Brain microvascular endothelial cell (primary cell): ENCODE results near the gene MYOM3.
A peak's percentile ranks its signal among the peaks of the same experiment; 100 is the strongest.

Experiments used
- DNase-seq: peaks from one replicate; pipeline ENCODE4 v3.0.0-alpha.2; 2020
- H3K27ac ChIP-seq: fragments of 250-450 bp; sonication (Bioruptor Pico); 2 replicates; pipeline ENCODE4 v1.5.1; 2020; ENCODE audit warnings: mild to moderate bottlenecking, moderate library complexity
- H3K27me3 ChIP-seq: fragments of 250-450 bp; sonication (Bioruptor Pico); replicated peaks from 2 replicates; pipeline ENCODE4 v1.5.1; 2020; ENCODE audit warnings: mild to moderate bottlenecking
- H3K36me3 ChIP-seq: fragments of 250-450 bp; sonication (Bioruptor Pico); replicated peaks from 2 replicates; pipeline ENCODE4 v1.5.1; 2020; ENCODE audit warnings: mild to moderate bottlenecking
- H3K4me3 ChIP-seq: 2 replicates; pipeline ENCODE4 v1.5.1; 2011; ENCODE audit warnings: low read depth, mild to moderate bottlenecking, control low read depth, low read length, moderate library complexity
- in situ Hi-C: cut with HindIII; loops from 2 replicates; pipeline ENCODE4 v1.10.0; 2017; ENCODE audit warnings: low sequenced_read_pairs, low pct_ligation_motif_present
- TF ChIP-seq, protein P1 (sequence below): IDR thresholded peaks from 2 replicates; pipeline ENCODE4 v1.5.1; 2011; ENCODE audit warnings: low read depth, mild to moderate bottlenecking, moderate library complexity, low read length, control low read depth, inconsistent platforms; ENCODE audit errors: missing control alignments

MYOM3 gene

DNA sequence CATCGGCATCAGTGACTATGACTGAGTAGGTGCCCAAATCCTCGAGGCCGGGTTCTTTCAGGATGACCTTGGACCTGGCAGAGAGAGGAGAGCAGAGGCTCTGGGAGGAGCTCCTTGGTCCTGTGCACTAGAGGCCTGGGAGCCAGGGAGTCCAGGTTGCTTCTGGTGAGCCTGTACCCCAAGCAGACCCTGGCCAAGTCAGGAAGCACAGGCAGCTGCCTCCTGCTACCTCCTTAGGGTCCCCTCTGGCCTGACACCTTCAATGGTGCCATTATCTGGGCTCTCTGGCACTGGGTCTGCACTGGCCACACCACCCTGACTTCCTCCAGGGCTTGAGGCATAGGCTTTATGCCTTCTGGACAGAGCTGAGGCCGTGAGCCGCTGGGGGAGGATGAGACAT is 37.7 kb downstream of the MYOM3 start:
- TF ChIP-seq, protein P1, sequence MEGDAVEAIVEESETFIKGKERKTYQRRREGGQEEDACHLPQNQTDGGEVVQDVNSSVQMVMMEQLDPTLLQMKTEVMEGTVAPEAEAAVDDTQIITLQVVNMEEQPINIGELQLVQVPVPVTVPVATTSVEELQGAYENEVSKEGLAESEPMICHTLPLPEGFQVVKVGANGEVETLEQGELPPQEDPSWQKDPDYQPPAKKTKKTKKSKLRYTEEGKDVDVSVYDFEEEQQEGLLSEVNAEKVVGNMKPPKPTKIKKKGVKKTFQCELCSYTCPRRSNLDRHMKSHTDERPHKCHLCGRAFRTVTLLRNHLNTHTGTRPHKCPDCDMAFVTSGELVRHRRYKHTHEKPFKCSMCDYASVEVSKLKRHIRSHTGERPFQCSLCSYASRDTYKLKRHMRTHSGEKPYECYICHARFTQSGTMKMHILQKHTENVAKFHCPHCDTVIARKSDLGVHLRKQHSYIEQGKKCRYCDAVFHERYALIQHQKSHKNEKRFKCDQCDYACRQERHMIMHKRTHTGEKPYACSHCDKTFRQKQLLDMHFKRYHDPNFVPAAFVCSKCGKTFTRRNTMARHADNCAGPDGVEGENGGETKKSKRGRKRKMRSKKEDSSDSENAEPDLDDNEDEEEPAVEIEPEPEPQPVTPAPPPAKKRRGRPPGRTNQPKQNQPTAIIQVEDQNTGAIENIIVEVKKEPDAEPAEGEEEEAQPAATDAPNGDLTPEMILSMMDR = no peak
- Histone ChIP-seq H3K36me3 (no peaks in the 10 kb centered on the region), H3K4me3 (no peak overlapping the region), H3K27ac (no peak overlapping the region), H3K27me3 (no peaks in the 10 kb centered on the region)
- in situ Hi-C loops = no loop called here
- no peak for DNase-seq

DNA sequence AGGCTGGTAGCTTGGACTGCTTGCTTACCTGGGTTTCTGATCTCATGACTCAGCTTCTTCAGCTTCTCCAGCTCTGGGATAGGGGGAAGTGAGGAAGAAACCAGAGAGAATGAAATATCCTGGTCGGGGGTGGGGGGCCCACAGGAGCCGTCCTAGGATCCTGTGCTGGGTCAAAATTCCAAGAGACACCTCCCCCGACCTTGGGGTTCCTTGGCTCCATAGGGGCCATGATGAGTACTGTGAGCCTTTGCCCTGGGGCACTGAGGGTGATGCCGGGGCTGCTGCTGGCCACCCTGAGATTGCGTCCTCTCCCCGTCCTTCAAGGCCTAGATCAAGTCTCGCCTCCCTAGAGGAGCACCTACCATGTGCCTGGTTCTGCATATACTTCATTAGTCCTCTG is 40.0 kb downstream of the MYOM3 start:
- H3K27ac ChIP-seq = no peak overlapping the region
- in situ Hi-C loops = no loop called here
- H3K36me3 ChIP-seq = no peaks in the 10 kb centered on the region
- TF ChIP-seq, protein P1 = no peak
- no peak overlapping the region for H3K4me3 ChIP-seq
- DNase-seq = no peak
- H3K27me3 ChIP-seq = no peaks in the 10 kb centered on the region

DNA sequence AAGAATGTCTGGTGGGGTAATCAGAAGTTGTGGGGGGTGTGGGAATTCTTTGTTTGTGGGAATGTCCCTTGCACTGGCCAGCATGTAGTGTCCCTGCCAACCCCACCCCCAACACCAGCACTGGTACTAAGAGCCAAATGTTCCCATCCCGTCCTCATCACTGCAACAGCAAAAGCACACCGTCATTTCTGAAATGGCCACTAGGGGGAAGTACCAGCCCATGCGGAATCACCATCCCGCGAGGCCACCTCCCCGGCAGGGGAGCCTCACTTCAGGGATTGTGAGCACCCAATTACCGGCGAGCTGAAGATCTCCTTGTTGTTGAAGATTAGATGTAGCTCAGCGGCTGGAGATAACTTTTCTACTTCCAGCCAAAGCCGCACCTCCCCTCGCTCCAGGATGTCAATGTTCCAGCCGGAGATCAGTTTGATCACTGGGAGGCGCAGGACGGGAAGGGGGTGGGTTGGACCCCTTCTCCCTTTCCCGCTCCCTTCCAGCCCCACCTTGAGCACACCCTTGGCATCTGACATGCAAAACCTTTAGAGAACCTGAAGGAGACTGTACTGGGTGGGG is 41.0 kb downstream of the MYOM3 start:
- in situ Hi-C loops = no loop called here
- Histone ChIP-seq H3K4me3 (no peak overlapping the region), H3K36me3 (no peaks in the 10 kb centered on the region), H3K27ac (no peak overlapping the region), H3K27me3 (no peaks in the 10 kb centered on the region)
- DNase-seq = peak; percentile 76
- TF ChIP-seq, protein P1 = peak; percentile 91

DNA sequence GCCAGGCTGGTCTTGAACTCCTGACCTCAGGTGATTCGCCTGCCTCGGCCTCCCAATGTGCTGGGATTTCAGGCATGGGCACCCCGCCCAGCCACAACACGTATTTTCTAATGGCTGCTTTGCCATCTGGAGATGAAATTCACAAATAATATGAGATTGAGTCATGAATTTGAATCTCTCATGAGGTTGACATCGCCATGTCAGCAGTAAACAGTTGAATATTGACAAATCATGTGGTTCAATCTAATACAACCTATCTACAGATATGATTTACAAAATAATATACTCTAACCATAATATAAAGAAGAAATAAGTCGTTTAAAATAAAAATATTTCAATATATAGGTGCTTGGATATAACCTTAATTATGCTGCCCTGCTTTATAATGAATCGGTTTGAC is 42.1 kb downstream of the MYOM3 start:
- TF ChIP-seq, protein P1 = no peak
- in situ Hi-C loops = no loop called here
- Histone ChIP-seq H3K4me3 (no peak overlapping the region), H3K27me3 (no peaks in the 10 kb centered on the region), H3K27ac (no peak overlapping the region), H3K36me3 (no peaks in the 10 kb centered on the region)
- DNase-seq = no peak

DNA sequence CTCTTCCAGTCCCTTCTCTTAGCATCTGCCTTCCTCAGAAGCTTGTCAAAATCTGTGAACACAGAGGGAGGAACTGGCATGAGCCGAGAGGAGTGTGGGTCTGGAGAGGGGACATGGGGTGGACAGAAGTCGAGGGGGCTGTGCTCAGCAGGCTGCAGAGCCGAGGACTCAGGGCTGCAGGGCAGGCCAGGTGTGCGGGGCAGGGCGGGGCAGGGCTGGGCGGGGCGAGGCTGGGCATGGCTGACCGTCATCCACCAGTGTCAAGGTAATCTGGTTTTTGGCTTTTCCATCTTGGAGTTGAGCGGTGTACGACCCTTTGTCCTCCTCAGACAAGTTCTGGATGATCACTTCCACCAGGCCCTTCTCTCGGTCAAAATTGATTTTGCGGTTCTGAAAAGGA is 44.0 kb downstream of the MYOM3 start:
- H3K36me3 ChIP-seq = no peaks in the 10 kb centered on the region
- H3K27ac ChIP-seq = no peak overlapping the region
- no peak for DNase-seq
- TF ChIP-seq, protein P1 = no peak
- H3K27me3 ChIP-seq = no peaks in the 10 kb centered on the region
- no peak overlapping the region for H3K4me3 ChIP-seq
- in situ Hi-C loops = no loop called here

DNA sequence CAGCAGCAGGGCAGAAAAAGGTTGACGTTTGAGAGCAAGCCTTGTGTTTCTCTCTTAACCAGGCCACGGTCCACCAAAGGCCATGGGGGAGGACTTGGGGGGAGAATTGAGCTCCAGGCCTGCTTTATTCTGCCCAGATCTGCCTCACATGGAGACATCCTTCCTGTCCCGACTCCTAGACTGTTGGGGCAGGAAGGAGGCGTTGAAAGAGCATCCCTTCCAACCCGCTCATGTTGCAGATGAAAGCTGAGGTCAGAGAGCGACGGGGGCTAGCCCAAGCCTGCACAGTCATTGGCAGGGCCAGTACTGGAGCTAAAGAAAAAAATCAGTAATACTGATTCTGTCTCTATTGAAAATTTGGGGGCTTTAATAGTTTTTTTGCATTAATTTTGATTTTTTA is 46.6 kb downstream of the MYOM3 start:
- Histone ChIP-seq H3K4me3 (no peak overlapping the region), H3K36me3 (no peaks in the 10 kb centered on the region), H3K27me3 (no peaks in the 10 kb centered on the region), H3K27ac (no peak overlapping the region)
- no peak for DNase-seq
- TF ChIP-seq, protein P1 = no peak
- in situ Hi-C loops = no loop called here
